Ovary (tissue), 3 donors: ENCODE measurements around the gene TRIM16.
"Not testable (repeated sequence)": the region's sequence is repeated elsewhere in the genome, so short reads cannot be mapped to it uniquely, and the experiment has no call there.

Experiments used
- EP300 ChIP-seq: sonication (generic); formaldehyde crosslinking; IDR thresholded peaks from one replicate; pipeline ENCODE4 v1.6.1; 2017; ENCODE audit warnings: antibody characterized with exemption
- TF ChIP-seq, protein P1 (sequence below), 3 donors: fragments of 450-650 bp in 2 of 3; fragments of 200-600 bp in 1 of 3; IDR thresholded peaks; one replicate each; pipeline versions ENCODE4 v1.5.1 to v1.8.0; 2016 to 2022; ENCODE audit warnings: antibody characterized with exemption in 3 of 3, mild to moderate bottlenecking in 1 of 3
- donor health status: DM: no; HTN: no; CAD: no.

GRCh38 chr17:15591986-15592385 lies 92.1 kb downstream of the TRIM16 start:
- not testable (repeated sequence) for TF ChIP-seq EP300
- TF ChIP-seq, protein P1, sequence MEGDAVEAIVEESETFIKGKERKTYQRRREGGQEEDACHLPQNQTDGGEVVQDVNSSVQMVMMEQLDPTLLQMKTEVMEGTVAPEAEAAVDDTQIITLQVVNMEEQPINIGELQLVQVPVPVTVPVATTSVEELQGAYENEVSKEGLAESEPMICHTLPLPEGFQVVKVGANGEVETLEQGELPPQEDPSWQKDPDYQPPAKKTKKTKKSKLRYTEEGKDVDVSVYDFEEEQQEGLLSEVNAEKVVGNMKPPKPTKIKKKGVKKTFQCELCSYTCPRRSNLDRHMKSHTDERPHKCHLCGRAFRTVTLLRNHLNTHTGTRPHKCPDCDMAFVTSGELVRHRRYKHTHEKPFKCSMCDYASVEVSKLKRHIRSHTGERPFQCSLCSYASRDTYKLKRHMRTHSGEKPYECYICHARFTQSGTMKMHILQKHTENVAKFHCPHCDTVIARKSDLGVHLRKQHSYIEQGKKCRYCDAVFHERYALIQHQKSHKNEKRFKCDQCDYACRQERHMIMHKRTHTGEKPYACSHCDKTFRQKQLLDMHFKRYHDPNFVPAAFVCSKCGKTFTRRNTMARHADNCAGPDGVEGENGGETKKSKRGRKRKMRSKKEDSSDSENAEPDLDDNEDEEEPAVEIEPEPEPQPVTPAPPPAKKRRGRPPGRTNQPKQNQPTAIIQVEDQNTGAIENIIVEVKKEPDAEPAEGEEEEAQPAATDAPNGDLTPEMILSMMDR (IDR thresholded peaks at IDR 0.05): not testable (repeated sequence)
